GM23338 (cell line): ENCODE results near the gene CCDC82.

Experiments used
- CREB1 ChIP-seq: fragments of 250-450 bp; sonication (Bioruptor Pico); IDR thresholded peaks from 2 replicates; pipeline ENCODE4 v1.5.0; 2020; ENCODE audit warnings: low read depth, mild to moderate bottlenecking, moderate library complexity
- CTCF ChIP-seq, 2 experiments: fragments of 200-600 bp in 1 of 2; sonication (generic) in 1 of 2; conservative IDR thresholded peaks; 2 replicates each; pipeline versions ENCODE4 v1.5.1 to v1.6.1; 2016 to 2017; ENCODE audit warnings: antibody characterized with exemption in 2 of 2, low read depth in 2 of 2, mild to moderate bottlenecking in 2 of 2, moderate library complexity in 1 of 2
- EZH2 ChIP-seq: fragments of 200-600 bp; sonication (generic); IDR thresholded peaks from one replicate; pipeline ENCODE4 v1.8.0; 2017; ENCODE audit warnings: antibody characterized with exemption, mild to moderate bottlenecking, low read depth; ENCODE audit not compliant: unreplicated experiment
- EZH2phosphoT487 ChIP-seq: fragments of 200-600 bp; sonication (generic); IDR thresholded peaks from one replicate; pipeline ENCODE4 v1.8.1; 2018; ENCODE audit warnings: antibody characterized with exemption; ENCODE audit not compliant: unreplicated experiment
- JUNB ChIP-seq: IDR thresholded peaks from one replicate; pipeline ENCODE4 v1.6.1; 2016; ENCODE audit warnings: antibody characterized with exemption; ENCODE audit not compliant: unreplicated experiment
- NANOG ChIP-seq: IDR thresholded peaks from 2 replicates; pipeline ENCODE4 v1.6.1; 2016; ENCODE audit warnings: antibody characterized with exemption, borderline replicate concordance
- POLR2AphosphoS5 ChIP-seq: IDR thresholded peaks from 2 replicates; pipeline ENCODE4 v1.6.1; 2016; ENCODE audit warnings: antibody characterized with exemption, low read depth
- REST ChIP-seq: IDR thresholded peaks from one replicate; pipeline ENCODE4 v1.6.1; 2018; ENCODE audit warnings: antibody characterized with exemption; ENCODE audit not compliant: unreplicated experiment
- STAT1 ChIP-seq: IDR thresholded peaks from one replicate; pipeline ENCODE4 v1.6.1; 2016; ENCODE audit warnings: antibody characterized with exemption; ENCODE audit not compliant: unreplicated experiment
- ZNF331 ChIP-seq: fragments of 250-450 bp; sonication (Bioruptor Pico); IDR thresholded peaks from 2 replicates; pipeline ENCODE4 v1.5.0; 2020; ENCODE audit warnings: low read depth, mild to moderate bottlenecking, moderate library complexity

GRCh38 chr11:96342961-96343711 lies 46.6 kb downstream of the CCDC82 start, which contains the start of gene MAML2:
- peak; percentile 49 to 92 for TF ChIP-seq CTCF (conservative IDR thresholded peaks at IDR 0.05; ENCODE audit: low read depth in 2 of 2)
- TF ChIP-seq REST, result no peak
- no peak for TF ChIP-seq EZH2
- TF ChIP-seq NANOG, result no peak; the same call in 1 of the 2 replicates
- no peak for TF ChIP-seq EZH2phosphoT487
- TF ChIP-seq CREB1, result no peak
- TF ChIP-seq POLR2AphosphoS5, result 0 out of 2 replicates have a peak, but pooled peaks have one; percentile 28
- TF ChIP-seq ZNF331, result peak; percentile 84
- no peak for TF ChIP-seq JUNB
- no peak for TF ChIP-seq STAT1
